ENCODE measurements around the gene DIPK1B.
"Not testable (repeated sequence)": the region's sequence is repeated elsewhere in the genome, so short reads cannot be mapped to it uniquely, and the experiment has no call there.

Gene DIPK1B

GRCh38 chr9:136694872-136695247 is 17.5 kb upstream of the DIPK1B start:
- H3K4me3 ChIP-seq = no peak overlapping the region
- H3K27ac ChIP-seq = no peak overlapping the region

GRCh38 chr9:136695435-136695895 is 16.9 kb upstream of the DIPK1B start:
- Histone ChIP-seq H3K4me3 (no peak overlapping the region), H3K27ac (no peak overlapping the region)

GRCh38 chr9:136695955-136696354 is 16.4 kb upstream of the DIPK1B start:
- Histone ChIP-seq H3K27ac (no peak overlapping the region), H3K4me3 (no peak overlapping the region)

GRCh38 chr9:136696502-136696901 is 15.9 kb upstream of the DIPK1B start:
- H3K27ac ChIP-seq = no peak overlapping the region

GRCh38 chr9:136697146-136697820 is 15.1 kb upstream of the DIPK1B start:
- Histone ChIP-seq H3K27ac (peak overlapping the region in 2 of 21 experiments; percentile 24 to 36), H3K4me3 (no peak overlapping the region)

More at GRCh38 chr9:136696502-136696901, 15.9 kb upstream of the DIPK1B start:
- H3K4me3 ChIP-seq = no peak overlapping the region

- no peak overlapping the region for H3K4me3 ChIP-seq
- H3K27ac ChIP-seq = peak overlapping the region in 3 of 21 experiments; percentile 24 to 52 (median 36)
These were observed 14.4 kb upstream of the DIPK1B start for GRCh38 chr9:136697821-136698526.

GRCh38 chr9:136698635-136699246 is 13.6 kb upstream of the DIPK1B start:
- H3K27ac ChIP-seq = peak overlapping the region in 2 of 21 experiments; percentile 36 to 52
- H3K4me3 ChIP-seq = no peak overlapping the region

GRCh38 chr9:136700304-136700703 is 12.1 kb upstream of the DIPK1B start:
- Histone ChIP-seq H3K4me3 (no peak overlapping the region), H3K27ac (no peak overlapping the region)

GRCh38 chr9:136700959-136701667 is 11.3 kb upstream of the DIPK1B start:
- Histone ChIP-seq H3K27ac (peak overlapping the region in 1 of 21 experiments; percentile 51), H3K4me3 (no peak overlapping the region)

GRCh38 chr9:136701668-136702053 is 10.7 kb upstream of the DIPK1B start:
- Histone ChIP-seq H3K27ac (no peak overlapping the region), H3K4me3 (no peak overlapping the region)

- no peak overlapping the region for H3K4me3 ChIP-seq
- H3K27ac ChIP-seq = no peak overlapping the region
These were observed 9.0 kb upstream of the DIPK1B start for GRCh38 chr9:136703276-136703860.

- not testable (repeated sequence) for H3K4me3 ChIP-seq, H3K27ac ChIP-seq
These were observed 7.6 kb upstream of the DIPK1B start for GRCh38 chr9:136704741-136705140.

GRCh38 chr9:136705564-136705963 is 6.8 kb upstream of the DIPK1B start:
- H3K27ac ChIP-seq = no peak overlapping the region
- H3K4me3 ChIP-seq = no peak overlapping the region

- Histone ChIP-seq H3K27ac (no peak overlapping the region), H3K4me3 (no peak overlapping the region)
These were observed 5.4 kb upstream of the DIPK1B start for GRCh38 chr9:136707011-136707410.

- no peak overlapping the region for H3K27ac ChIP-seq
- H3K4me3 ChIP-seq = no peak overlapping the region
These were observed 4.4 kb upstream of the DIPK1B start for GRCh38 chr9:136707849-136708517.

- H3K27ac ChIP-seq = no peak overlapping the region
- H3K4me3 ChIP-seq = no peak overlapping the region
These were observed 2.8 kb upstream of the DIPK1B start for GRCh38 chr9:136709454-136710109.

- no peak overlapping the region for H3K4me3 ChIP-seq
- no peak overlapping the region for H3K27ac ChIP-seq
These were observed 1.8 kb upstream of the DIPK1B start for GRCh38 chr9:136710543-136710942.

- H3K27ac ChIP-seq, H3K4me3 ChIP-seq: not testable (repeated sequence)
These were observed 1.1 kb upstream of the DIPK1B start for GRCh38 chr9:136711219-136711648.
